AG04450 (cell line): Measurements from ENCODE around the gene FARP2. TPM values are rescaled to one million over a fixed set of nuclear protein-coding genes. Genes with fewer than 3 reads are reported as not detected.

Experiments
- CTCF ChIA-PET: fragments of 300-600, 350-600 bp; formaldehyde crosslinking; extraction: SDS; loops from one replicate; lab custom pipeline; 2022; ENCODE audit warnings: antibody characterized with exemption, inconsistent platforms; lab: Charles Lee
- POLR2A ChIA-PET: fragments of 350-600 bp; formaldehyde crosslinking; extraction: SDS; loops from one replicate; lab custom pipeline; 2021; ENCODE audit warnings: antibody characterized with exemption, inconsistent platforms; lab: Yijun Ruan, JAX
- DNase-seq: peaks from one replicate; pipeline ENCODE4 v3.0.0-alpha.2; 2011; ENCODE audit warnings: low read depth, low spot score
- H3K27ac ChIP-seq: one replicate; pipeline ENCODE4 v1.5.1; 2012; ENCODE audit warnings: low read depth, low read length, control low read depth
- H3K27me3 ChIP-seq: one replicate; pipeline ENCODE4 v1.6.0; 2012; ENCODE audit warnings: low read length; ENCODE audit not compliant: control insufficient read depth, insufficient read depth
- H3K4me3 ChIP-seq: 2 replicates; pipeline ENCODE4 v1.5.1; 2011; ENCODE audit warnings: mild to moderate bottlenecking, low read depth, low read length, control low read depth
- H3K9me3 ChIP-seq: 2 replicates; pipeline ENCODE4 v1.5.1; 2012; ENCODE audit warnings: low read length; ENCODE audit not compliant: control insufficient read depth, insufficient read depth
- CTCF ChIP-seq: IDR thresholded peaks from 2 replicates; pipeline ENCODE4 v1.5.1; 2011; ENCODE audit warnings: low read depth, low read length, control low read depth, inconsistent platforms
- polyA plus RNA-seq: library from polyadenylated mRNA; depleted of rRNA; stranded (reverse); fragments of >200 nt; gene quantifications from 2 replicates; pipeline ENCODE4 v1.2.3, GENCODE V29; 2011; rRNA removed
- small RNA-seq: library from RNA; depleted of rRNA; stranded (forward); fragments of <200 nt; gene quantifications from one replicate; pipeline ENCODE3, GENCODE V24; 2012; ENCODE audit warnings: low read depth; ENCODE audit not compliant: insufficient read length

The FARP2 gene
- polyA plus RNA-seq, 1 experiment: 25.4 TPM

- no peak for DNase-seq
- no peak overlapping the region; the same call in 1 of the 2 replicates for H3K4me3 ChIP-seq
- ChIA-PET CTCF (no interaction called here), POLR2A (no interaction called here)
- no peak for TF ChIP-seq CTCF
- no peak overlapping the region for H3K27ac ChIP-seq
- H3K27me3 ChIP-seq: peaks cover 5% of the 10 kb centered on the region
- H3K9me3 ChIP-seq: peaks cover 3% of the 10 kb centered on the region; the same call in 1 of the 2 replicates
Observed at GRCh38 chr2:241540401-241540770, 184.3 kb downstream of the FARP2 start.

- ChIA-PET CTCF (no interaction called here), POLR2A (interaction anchor here (1.2 kb wide), 1 partner anchor 9 kb away, joined by 6 read pairs; no protein-coding TSS in a partner anchor)
- TF ChIP-seq CTCF: no peak
- H3K9me3 ChIP-seq: peaks cover 3% of the 10 kb centered on the region; the same call in 1 of the 2 replicates
- peaks cover 5% of the 10 kb centered on the region for H3K27me3 ChIP-seq
- no peak for DNase-seq
- H3K27ac ChIP-seq: no peak overlapping the region
- H3K4me3 ChIP-seq: peak overlapping the region; percentile 56
Observed at GRCh38 chr2:241540771-241541561, 184.9 kb downstream of the FARP2 start.

- Histone ChIP-seq H3K27me3 (peaks cover 5% of the 10 kb centered on the region), H3K4me3 (peak overlapping the region; percentile 43), H3K9me3 (peaks cover 3% of the 10 kb centered on the region; the same call in 1 of the 2 replicates), H3K27ac (no peak overlapping the region)
- no peak for TF ChIP-seq CTCF
- ChIA-PET CTCF (no interaction called here), POLR2A (interaction anchor here (1.2 kb wide), 1 partner anchor 8 kb away, joined by 6 read pairs; no protein-coding TSS in a partner anchor)
- DNase-seq: no peak
Observed at GRCh38 chr2:241541564-241542277, 185.6 kb downstream of the FARP2 start.

- Histone ChIP-seq H3K4me3 (no peak overlapping the region), H3K27me3 (peaks cover 5% of the 10 kb centered on the region), H3K27ac (no peak overlapping the region), H3K9me3 (peaks cover 3% of the 10 kb centered on the region; the same call in 1 of the 2 replicates)
- POLR2A ChIA-PET: interaction anchor here (0.7 to 1.2 kb wide), 2 partner anchors 8 to 197 kb away, joined by 3 to 6 read pairs; no protein-coding TSS in a partner anchor
- CTCF ChIA-PET: no interaction called here
- TF ChIP-seq CTCF: no peak
- DNase-seq: no peak
Observed at GRCh38 chr2:241542278-241542605, 186.2 kb downstream of the FARP2 start.

Small RNA genes within 50 kb of the gene (small RNA-seq; reads per million reads assigned to genes)
- not detected for gene MIR3133

Other genes starting within 250 kb of the FARP2 start
- 2.0 and 2.4 TPM in 2 replicates for gene PASK, start 206.8 kb upstream of the FARP2 start, polyA plus RNA-seq
- 73.9 and 99.0 TPM in 2 replicates for gene PPP1R7, start 205.8 kb upstream of the FARP2 start, polyA plus RNA-seq
- 0.21 and 0.40 TPM in 2 replicates for gene ANO7, start 167.6 kb upstream of the FARP2 start, polyA plus RNA-seq
- gene HDLBP, start 40.6 kb upstream of the FARP2 start, polyA plus RNA-seq: 707 and 731 TPM in 2 replicates
- 788 and 1,080 TPM in 2 replicates for gene SEPTIN2, start 40.4 kb upstream of the FARP2 start, polyA plus RNA-seq
- 216 and 302 TPM in 2 replicates for gene STK25, start 152.3 kb downstream of the FARP2 start, polyA plus RNA-seq
- gene BOK, start 202.5 kb downstream of the FARP2 start, polyA plus RNA-seq: 18.6 and 28.0 TPM in 2 replicates